SIG-M5 (cell line): ENCODE data around the gene MYO9A.
"Not testable (repeated sequence)": the region's sequence is repeated elsewhere in the genome, so short reads cannot be mapped to it uniquely, and the experiment has no call there.

ENCODE experiments used
- DNase-seq: peaks from one replicate; lab custom pipeline; 2025; lab: John Stamatoyannopoulos, UW

Gene MYO9A

DNA sequence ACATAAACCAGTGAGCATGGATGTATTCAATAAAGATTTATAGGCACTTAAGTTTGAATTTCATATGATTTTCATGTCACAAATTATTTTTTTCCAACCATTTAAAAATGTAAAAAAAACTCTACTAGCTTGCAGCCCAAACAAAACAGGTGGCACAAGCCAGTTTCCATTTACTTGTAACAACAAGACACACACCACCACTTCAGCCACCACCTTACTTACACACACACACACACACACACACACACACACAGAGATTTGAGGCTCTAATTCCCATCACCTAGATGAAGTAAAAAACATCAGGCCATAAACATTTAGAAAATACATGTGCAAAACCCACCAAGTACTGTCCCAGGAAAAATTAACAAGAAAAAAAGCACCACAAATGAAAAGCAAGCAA lies 25.3 kb downstream of the MYO9A start:
- no peak for DNase-seq

GRCh38 chr15:72092006-72092405 lies 25.9 kb downstream of the MYO9A start:
- no peak for DNase-seq

GRCh38 chr15:72086920-72087648 lies 30.9 kb downstream of the MYO9A start:
- no peak for DNase-seq

DNA sequence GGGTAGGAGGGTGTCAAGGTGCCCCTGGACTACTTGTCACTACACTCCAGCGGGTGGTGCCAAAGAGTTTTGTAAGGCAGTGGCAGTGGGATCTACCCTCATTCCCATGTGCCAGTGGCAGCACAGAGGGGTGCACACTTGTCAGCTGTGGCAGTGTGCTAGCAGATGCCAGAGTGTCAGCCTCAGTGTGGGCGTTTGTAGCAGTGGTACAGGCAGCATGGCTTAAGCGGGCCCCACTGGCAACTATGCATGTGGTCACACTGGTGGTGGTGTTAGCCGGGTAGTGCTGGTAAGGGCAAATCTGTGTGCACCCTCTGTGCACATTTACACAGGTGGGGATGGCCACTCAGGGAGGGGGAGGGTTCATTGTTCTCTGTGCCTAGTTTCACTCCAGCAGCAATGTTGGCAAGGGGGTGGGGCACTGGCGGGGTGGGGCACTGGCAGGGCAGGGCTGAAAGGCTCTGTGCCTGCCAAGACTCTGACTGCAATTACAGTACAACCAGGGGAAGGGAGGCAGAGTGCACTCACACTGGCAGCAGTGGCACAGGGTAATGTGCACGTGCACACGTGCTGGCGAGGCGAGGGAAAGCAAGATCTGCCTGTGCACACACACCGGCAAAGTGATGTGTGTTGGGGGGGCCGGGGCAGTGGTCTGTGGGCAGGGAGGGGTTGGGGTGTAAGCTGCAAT lies 31.8 kb downstream of the MYO9A start:
- DNase-seq = no peak

- DNase-seq = no peak
These were observed 35.8 kb downstream of the MYO9A start for GRCh38 chr15:72082176-72082575.

GRCh38 chr15:72078887-72079286 lies 39.1 kb downstream of the MYO9A start:
- DNase-seq = no peak

DNA sequence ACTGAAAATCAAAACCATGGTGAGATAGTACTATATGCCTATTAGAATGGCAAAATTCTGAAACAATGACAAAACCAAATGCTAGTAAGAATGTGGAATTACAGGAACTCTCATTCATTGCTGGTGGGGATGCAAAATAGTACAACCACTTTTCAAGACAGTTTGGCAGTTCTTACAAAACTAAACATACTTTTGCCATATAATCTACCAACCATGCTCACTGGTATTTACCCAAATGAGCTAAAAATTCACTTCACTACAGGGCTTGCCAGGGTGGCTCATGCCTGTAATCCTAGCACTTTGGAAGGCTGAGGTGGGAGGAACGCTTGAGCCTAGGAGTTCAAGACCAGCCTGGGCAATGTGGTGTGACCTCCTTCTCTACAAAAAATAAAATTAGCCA lies 40.0 kb downstream of the MYO9A start:
- DNase-seq = no peak

- DNase-seq = no peak
These were observed 43.5 kb downstream of the MYO9A start for GRCh38 chr15:72074335-72075060.

DNA sequence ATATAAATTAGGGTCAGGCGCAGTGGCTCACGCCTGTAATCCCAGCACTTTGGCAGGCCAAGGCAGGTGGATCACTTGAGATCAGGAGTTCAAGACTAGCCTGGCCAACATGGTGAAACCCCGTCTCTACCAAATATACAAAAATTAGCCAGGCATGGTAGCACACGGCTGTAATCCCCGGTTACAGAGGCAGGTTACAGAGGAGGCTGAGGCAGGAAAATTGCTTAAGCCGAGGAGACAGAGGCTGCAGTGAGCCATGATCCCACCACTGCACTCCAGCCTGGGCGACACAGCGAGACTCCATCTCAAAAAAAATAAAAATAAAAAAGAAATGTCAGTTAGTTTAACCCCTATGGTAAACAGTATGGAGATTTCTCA lies 46.5 kb downstream of the MYO9A start:
- not testable (repeated sequence) for DNase-seq

GRCh38 chr15:72070817-72071447 lies 47.0 kb downstream of the MYO9A start:
- DNase-seq = no peak

GRCh38 chr15:72068856-72069255 lies 49.1 kb downstream of the MYO9A start:
- DNase-seq = no peak

GRCh38 chr15:72065801-72066200 lies 52.1 kb downstream of the MYO9A start:
- DNase-seq = no peak

DNA sequence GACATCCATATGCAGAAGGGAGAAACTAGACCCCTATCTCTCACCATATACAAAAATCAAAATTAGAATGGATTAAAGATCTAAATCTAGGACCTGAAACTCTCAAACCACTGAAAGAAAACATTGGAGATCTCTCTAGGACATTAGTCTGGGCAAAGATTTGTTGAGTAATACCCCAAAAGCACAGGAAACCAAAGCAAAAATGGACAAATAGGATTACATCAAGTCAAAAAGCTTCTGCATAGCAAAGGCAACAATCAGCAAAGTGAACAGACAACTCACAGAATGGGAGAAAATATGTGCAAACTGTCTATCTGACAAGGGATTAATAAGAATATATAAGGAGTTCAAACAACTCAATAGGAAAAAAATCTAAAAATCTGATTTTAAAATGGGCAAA lies 54.8 kb downstream of the MYO9A start:
- DNase-seq = no peak

- no peak for DNase-seq
These were observed 55.6 kb downstream of the MYO9A start for GRCh38 chr15:72062319-72062718.

GRCh38 chr15:72060687-72061250 lies 57.2 kb downstream of the MYO9A start:
- no peak for DNase-seq

DNA sequence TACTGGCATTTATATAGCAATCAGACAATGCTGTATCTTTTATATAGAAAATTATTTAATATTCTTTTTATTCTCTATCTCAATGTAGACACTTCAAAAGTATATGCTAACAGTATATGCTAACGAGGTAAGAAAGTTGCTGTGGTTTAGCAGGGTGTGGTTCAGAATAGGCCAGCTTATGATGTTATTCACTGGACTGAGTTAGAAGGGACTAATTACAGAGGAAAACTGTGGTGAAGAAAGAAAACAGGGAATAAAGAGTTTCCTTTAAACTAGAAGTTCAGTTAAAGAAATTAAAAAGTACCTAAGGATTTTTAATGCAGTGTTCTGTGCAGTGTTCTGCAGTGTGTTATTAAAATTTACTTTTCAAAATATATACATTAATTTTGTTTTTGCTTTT lies 59.4 kb downstream of the MYO9A start:
- no peak for DNase-seq

- DNase-seq = no peak
These were observed 60.3 kb downstream of the MYO9A start for GRCh38 chr15:72057548-72058091.

- DNase-seq = not testable (repeated sequence)
These were observed 61.7 kb downstream of the MYO9A start for GRCh38 chr15:72056217-72056616.

- not testable (repeated sequence) for DNase-seq
These were observed 64.7 kb downstream of the MYO9A start for GRCh38 chr15:72053297-72053696.

DNA sequence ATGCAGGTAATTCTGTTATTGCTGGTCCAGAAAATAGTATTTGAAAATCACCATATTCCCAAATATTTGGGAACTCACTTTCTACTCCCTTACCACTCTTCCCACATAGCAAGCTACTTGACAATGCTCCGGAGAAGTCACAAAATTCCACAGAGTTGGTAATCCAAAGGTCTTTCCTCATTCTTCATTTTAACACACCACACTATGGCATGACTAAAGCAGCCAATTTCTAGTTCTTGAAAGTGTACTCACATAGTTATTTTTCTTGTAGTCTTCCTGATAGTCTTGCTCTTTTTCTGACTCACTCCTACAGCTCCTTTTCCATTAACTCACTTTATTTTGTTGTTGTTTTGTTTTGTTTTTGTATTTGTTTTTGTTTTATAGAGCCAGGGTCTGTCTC lies 67.2 kb downstream of the MYO9A start:
- DNase-seq = no peak

DNA sequence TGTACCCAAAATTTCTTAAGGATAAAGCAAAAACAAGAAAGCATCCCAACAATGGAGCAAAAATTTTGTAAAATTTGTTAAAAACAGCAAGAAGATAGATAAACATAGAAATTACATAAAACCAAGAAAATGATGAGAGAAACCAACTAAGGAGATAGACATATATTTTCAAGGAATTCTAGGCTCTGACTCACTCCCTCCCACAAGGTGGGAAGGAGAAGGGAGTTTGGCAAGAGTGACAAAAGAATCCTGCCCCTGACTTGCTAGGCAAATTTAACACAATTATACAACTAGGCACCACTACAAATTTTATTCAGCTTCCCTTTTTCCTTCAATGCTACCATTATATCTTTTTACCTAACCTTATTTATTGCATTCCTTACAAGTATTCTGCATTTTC lies 70.9 kb downstream of the MYO9A start:
- no peak for DNase-seq

DNA sequence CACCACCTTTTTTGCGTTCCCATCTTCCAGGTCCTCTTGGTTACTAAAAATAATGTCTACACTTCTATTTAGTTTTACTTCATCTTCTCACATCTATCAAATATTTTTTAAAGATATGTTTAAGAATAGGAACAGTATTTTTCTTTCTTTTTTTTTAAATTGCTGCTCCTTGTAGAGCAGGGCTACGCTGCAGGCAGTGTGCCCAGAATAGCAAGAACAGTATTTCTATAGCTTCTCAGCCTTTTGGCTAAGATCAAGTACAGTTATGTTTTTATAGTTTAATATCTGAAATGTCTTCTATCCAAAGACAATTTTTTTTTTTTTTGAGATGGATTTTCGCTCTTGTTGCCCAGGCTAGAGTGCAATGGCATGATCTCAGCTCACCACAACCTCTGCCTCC lies 73.0 kb downstream of the MYO9A start:
- no peak for DNase-seq
